GM12878 (cell line): Measurements from ENCODE around the gene CDKN1B. TPM values are rescaled to one million over a fixed set of nuclear protein-coding genes. Genes with fewer than 3 reads are reported as not detected.

Source experiments
- BCL3 ChIP-seq: IDR thresholded peaks from 2 replicates; pipeline ENCODE4 v1.6.1; 2011; ENCODE audit warnings: borderline replicate concordance, low read depth, mild to moderate bottlenecking, moderate library complexity, low read length; ENCODE audit not compliant: insufficient read depth, poor library complexity, severe bottlenecking
- BCLAF1 ChIP-seq: fragments of 450-650 bp; IDR thresholded peaks from 2 replicates; pipeline ENCODE4 v1.6.1; 2017; ENCODE audit warnings: antibody characterized with exemption, mild to moderate bottlenecking, moderate library complexity
- CHD4 ChIP-seq: fragments of 200-600 bp; sonication (generic); IDR thresholded peaks from 2 replicates; pipeline ENCODE4 v1.6.1; 2016; ENCODE audit warnings: mild to moderate bottlenecking
- CREM ChIP-seq: IDR thresholded peaks from 2 replicates; pipeline ENCODE4 v1.6.1; 2014; ENCODE audit warnings: antibody characterized with exemption, low read depth
- EGR1 ChIP-seq, 2 experiments: IDR thresholded peaks; 1 replicate in 1 of 2; 2 replicates in 1 of 2; pipeline ENCODE4 v1.6.1; 2011 to 2012; ENCODE audit warnings: low read depth in 2 of 2, low read length in 2 of 2, borderline replicate concordance in 1 of 2, mild to moderate bottlenecking in 1 of 2, moderate library complexity in 1 of 2
- EZH2 ChIP-seq: IDR thresholded peaks from 2 replicates; pipeline ENCODE4 v1.6.1; 2012; ENCODE audit warnings: low read depth, mild to moderate bottlenecking, control low read depth, inconsistent platforms, low read length, borderline replicate concordance; ENCODE audit not compliant: control insufficient read depth
- FOS ChIP-seq: IDR thresholded peaks from 3 replicates; pipeline ENCODE4 v1.6.1; 2011; ENCODE audit warnings: borderline replicate concordance; ENCODE audit not compliant: insufficient read length; ENCODE audit errors: extremely low read depth
- HDAC2 ChIP-seq: fragments of 200-600 bp; sonication (generic); IDR thresholded peaks from 2 replicates; pipeline ENCODE4 v1.6.1; 2017
- IRF3 ChIP-seq: fragments of 450-650 bp; IDR thresholded peaks from 2 replicates; pipeline ENCODE4 v1.6.1; 2014; ENCODE audit warnings: mild to moderate bottlenecking
- JUNB ChIP-seq: IDR thresholded peaks from 2 replicates; pipeline ENCODE4 v1.6.1; 2016; ENCODE audit warnings: antibody characterized with exemption, mild to moderate bottlenecking
- PML ChIP-seq: IDR thresholded peaks from 2 replicates; pipeline ENCODE4 v1.6.1; 2012; ENCODE audit warnings: low read length, inconsistent platforms
- RAD51 ChIP-seq: fragments of 450-650 bp; IDR thresholded peaks from 2 replicates; pipeline ENCODE4 v1.6.1; 2016; ENCODE audit warnings: moderate library complexity, mild to moderate bottlenecking, inconsistent platforms
- RFX5 ChIP-seq: IDR thresholded peaks from 2 replicates; pipeline ENCODE4 v1.6.1; 2011; ENCODE audit warnings: low read depth, low read length, improper control_type of control experiment
- SMAD5 ChIP-seq: IDR thresholded peaks from 2 replicates; pipeline ENCODE4 v1.6.1; 2016; ENCODE audit warnings: antibody characterized with exemption, low read depth
- SREBF1 ChIP-seq: IDR thresholded peaks from 2 replicates; pipeline ENCODE4 v1.6.1; 2012; ENCODE audit warnings: mild to moderate bottlenecking, low read length
- SRF ChIP-seq, 2 experiments: IDR thresholded peaks; 2 replicates each; pipeline ENCODE4 v1.6.1; 2011; ENCODE audit warnings: low read depth in 2 of 2, low read length in 2 of 2, mild to moderate bottlenecking in 1 of 2, moderate library complexity in 1 of 2
- SUPT20H ChIP-seq: IDR thresholded peaks from 2 replicates; pipeline ENCODE4 v1.6.1; 2011; ENCODE audit warnings: low read depth, mild to moderate bottlenecking, low read length, moderate library complexity, borderline replicate concordance; ENCODE audit not compliant: control insufficient read depth
- TBL1XR1 ChIP-seq: IDR thresholded peaks from 2 replicates; pipeline ENCODE4 v1.6.1; 2012; ENCODE audit warnings: low read depth, low read length, improper control_type of control experiment
- TCF3 ChIP-seq: IDR thresholded peaks from 2 replicates; pipeline ENCODE4 v1.6.1; 2012; ENCODE audit warnings: low read depth, mild to moderate bottlenecking, low read length, borderline replicate concordance; ENCODE audit not compliant: insufficient read depth
- TCF7 ChIP-seq: IDR thresholded peaks from 2 replicates; pipeline ENCODE4 v1.6.1; 2014; ENCODE audit warnings: antibody characterized with exemption, borderline replicate concordance
- ZNF274 ChIP-seq: IDR thresholded peaks from one replicate; pipeline ENCODE4 v1.8.0; 2011; ENCODE audit not compliant: insufficient read length, insufficient read depth
- polyA plus RNA-seq, 11 experiments: library from polyadenylated mRNA; depleted of rRNA in 4 of 11; unstranded in 6 of 11; stranded (reverse) in 5 of 11; fragments of >200 nt; fragmentation: Nextera tagmentation in 4 of 11; fragmentation: Illumina TruSeq in 1 of 11; extraction: Ambion mirVana in 4 of 11; extraction: Trizol in 1 of 11; gene quantifications; 1 replicate in 1 of 11; 2 replicates in 10 of 11; pipeline versions ENCODE4 v1.2.1 to v1.2.3, GENCODE V29; 2011 to 2016; ENCODE audit warnings: inconsistent platforms in 2 of 11, missing spikeins in 2 of 11, low read depth in 1 of 11
- total RNA-seq, 4 experiments: library from RNA; depleted of rRNA in 3 of 4; stranded (reverse); fragments of >200 nt in 3 of 4; fragmentation: Illumina TruSeq in 1 of 4; extraction: Trizol in 1 of 4; gene quantifications; 2 replicates each; pipeline versions ENCODE4 v1.2.1 to v1.2.3, GENCODE V29; 2013 to 2021
- TF ChIP-seq, protein P1 (sequence below): IDR thresholded peaks from 2 replicates; pipeline ENCODE4 v1.6.1; 2012; ENCODE audit warnings: low read depth, low read length, improper control_type of control experiment
- TF ChIP-seq, protein P2 (sequence below): IDR thresholded peaks from 2 replicates; pipeline ENCODE4 v1.6.1; 2012; ENCODE audit warnings: low read depth, low read length, improper control_type of control experiment

The CDKN1B gene
- total and polyA plus RNA-seq, 10 of the 15 experiments (the other 5 are each of a cell fraction or from before 2014, with no cell fraction given): 4.2 to 39.1 (median 23.1) TPM

DNA sequence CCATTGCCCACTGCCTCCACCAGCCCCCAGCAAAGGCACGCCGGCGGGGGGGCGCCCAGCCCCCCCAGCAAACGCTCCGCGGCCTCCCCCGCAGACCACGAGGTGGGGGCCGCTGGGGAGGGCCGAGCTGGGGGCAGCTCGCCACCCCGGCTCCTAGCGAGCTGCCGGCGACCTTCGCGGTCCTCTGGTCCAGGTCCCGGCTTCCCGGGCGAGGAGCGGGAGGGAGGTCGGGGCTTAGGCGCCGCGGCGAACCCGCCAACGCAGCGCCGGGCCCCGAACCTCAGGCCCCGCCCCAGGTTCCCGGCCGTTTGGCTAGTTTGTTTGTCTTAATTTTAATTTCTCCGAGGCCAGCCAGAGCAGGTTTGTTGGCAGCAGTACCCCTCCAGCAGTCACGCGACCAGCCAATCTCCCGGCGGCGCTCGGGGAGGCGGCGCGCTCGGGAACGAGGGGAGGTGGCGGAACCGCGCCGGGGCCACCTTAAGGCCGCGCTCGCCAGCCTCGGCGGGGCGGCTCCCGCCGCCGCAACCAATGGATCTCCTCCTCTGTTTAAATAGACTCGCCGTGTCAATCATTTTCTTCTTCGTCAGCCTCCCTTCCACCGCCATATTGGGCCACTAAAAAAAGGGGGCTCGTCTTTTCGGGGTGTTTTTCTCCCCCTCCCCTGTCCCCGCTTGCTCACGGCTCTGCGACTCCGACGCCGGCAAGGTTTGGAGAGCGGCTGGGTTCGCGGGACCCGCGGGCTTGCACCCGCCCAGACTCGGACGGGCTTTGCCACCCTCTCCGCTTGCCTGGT lies at the start of gene CDKN1B (continued):
- TF ChIP-seq FOS: no peak
- TF ChIP-seq TCF7: no peak
- TF ChIP-seq, protein P1, sequence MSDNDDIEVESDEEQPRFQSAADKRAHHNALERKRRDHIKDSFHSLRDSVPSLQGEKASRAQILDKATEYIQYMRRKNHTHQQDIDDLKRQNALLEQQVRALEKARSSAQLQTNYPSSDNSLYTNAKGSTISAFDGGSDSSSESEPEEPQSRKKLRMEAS: peak; percentile 64; the same call in 1 of the 2 replicates
- TF ChIP-seq CHD4: no peak
- no peak for TF ChIP-seq HDAC2
- no peak for TF ChIP-seq RFX5
- no peak for TF ChIP-seq JUNB
- TF ChIP-seq SUPT20H: no peak
- TF ChIP-seq CREM: peak; percentile 10; the same call in 1 of the 2 replicates
- no peak for TF ChIP-seq EZH2
- TF ChIP-seq, protein P2, sequence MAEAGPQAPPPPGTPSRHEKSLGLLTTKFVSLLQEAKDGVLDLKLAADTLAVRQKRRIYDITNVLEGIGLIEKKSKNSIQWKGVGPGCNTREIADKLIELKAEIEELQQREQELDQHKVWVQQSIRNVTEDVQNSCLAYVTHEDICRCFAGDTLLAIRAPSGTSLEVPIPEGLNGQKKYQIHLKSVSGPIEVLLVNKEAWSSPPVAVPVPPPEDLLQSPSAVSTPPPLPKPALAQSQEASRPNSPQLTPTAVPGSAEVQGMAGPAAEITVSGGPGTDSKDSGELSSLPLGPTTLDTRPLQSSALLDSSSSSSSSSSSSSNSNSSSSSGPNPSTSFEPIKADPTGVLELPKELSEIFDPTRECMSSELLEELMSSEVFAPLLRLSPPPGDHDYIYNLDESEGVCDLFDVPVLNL: no peak
- TF ChIP-seq SMAD5: peak; percentile 39; the same call in 1 of the 2 replicates
- peak in 1 of 2 experiments; percentile 79; a peak in 1 of 3 replicates for TF ChIP-seq EGR1 (IDR thresholded peaks at IDR 0.05; ENCODE audit: borderline replicate concordance in 1 of 2, low read depth in 2 of 2, low read length in 2 of 2)
- peak; percentile 81; the same call in 1 of the 2 replicates for TF ChIP-seq PML
- TF ChIP-seq SREBF1: no peak
- TF ChIP-seq RAD51: 0 out of 2 replicates have a peak, but pooled peaks have one; percentile 21
- TF ChIP-seq IRF3: no peak
- no peak for TF ChIP-seq BCLAF1
- TF ChIP-seq BCL3: peak; percentile 29
- TF ChIP-seq ZNF274: no peak
- TF ChIP-seq SRF (IDR thresholded peaks at IDR 0.05; ENCODE audit: low read depth in 2 of 2, low read length in 2 of 2): no peak
- TF ChIP-seq TBL1XR1: no peak
- TF ChIP-seq TCF3: no peak
